GM23248 (cell line): ENCODE results near the gene SLC12A3. TPM values are rescaled to one million over a fixed set of nuclear protein-coding genes. Genes with fewer than 3 reads are reported as not detected.
A peak's percentile ranks its signal among the peaks of the same experiment; 100 is the strongest.

Experiments used
- DNase-seq: peaks from one replicate; pipeline ENCODE4 v3.0.0-alpha.2; 2015
- H2AFZ ChIP-seq: fragments of 200-600 bp; sonication (generic); 2 replicates; pipeline ENCODE4 v1.6.1; 2016; ENCODE audit warnings: antibody characterized with exemption
- H3F3A ChIP-seq: fragments of 200-600 bp; sonication (generic); 2 replicates; pipeline ENCODE4 v1.6.1; 2016; ENCODE audit warnings: mild to moderate bottlenecking, antibody characterized with exemption, mixed run types; ENCODE audit not compliant: insufficient read depth
- H3K27ac ChIP-seq: fragments of 200-600 bp; sonication (generic); 2 replicates; pipeline ENCODE4 v1.5.1; 2016; ENCODE audit warnings: mild to moderate bottlenecking
- H3K27me3 ChIP-seq: fragments of 200-600 bp; sonication (generic); replicated peaks from 2 replicates; pipeline ENCODE4 v1.6.1; 2016; ENCODE audit warnings: mild to moderate bottlenecking; ENCODE audit not compliant: insufficient read depth
- H3K36me3 ChIP-seq: fragments of 200-600 bp; sonication (generic); 2 replicates; pipeline ENCODE4 v1.6.1; 2016; ENCODE audit warnings: low read depth, mild to moderate bottlenecking
- H3K4me1 ChIP-seq: fragments of 200-600 bp; sonication (generic); 2 replicates; pipeline ENCODE4 v1.6.1; 2016; ENCODE audit warnings: mild to moderate bottlenecking; ENCODE audit not compliant: insufficient read depth
- H3K4me2 ChIP-seq: fragments of 200-600 bp; sonication (generic); one replicate; pipeline ENCODE4 v1.6.1; 2016; ENCODE audit warnings: mild to moderate bottlenecking; ENCODE audit not compliant: unreplicated experiment
- H3K4me3 ChIP-seq: fragments of 200-600 bp; sonication (generic); 2 replicates; pipeline ENCODE4 v1.5.1; 2016; ENCODE audit warnings: mild to moderate bottlenecking
- H3K79me2 ChIP-seq: fragments of 200-600 bp; sonication (generic); 2 replicates; pipeline ENCODE4 v1.6.1; 2016; ENCODE audit warnings: mild to moderate bottlenecking; ENCODE audit not compliant: insufficient read depth
- H3K9ac ChIP-seq: fragments of 200-600 bp; sonication (generic); 2 replicates; pipeline ENCODE4 v1.6.1; 2016; ENCODE audit warnings: mild to moderate bottlenecking
- H3K9me2 ChIP-seq: fragments of 200-600 bp; sonication (generic); 2 replicates; pipeline ENCODE4 v1.6.1; 2016; ENCODE audit warnings: mixed run types, mild to moderate bottlenecking, moderate library complexity; ENCODE audit not compliant: insufficient read depth
- H3K9me3 ChIP-seq: fragments of 200-600 bp; sonication (generic); one replicate; pipeline ENCODE4 v1.6.1; 2017; ENCODE audit warnings: low read depth
- H4K20me1 ChIP-seq: fragments of 200-600 bp; sonication (generic); 2 replicates; pipeline ENCODE4 v1.6.0; 2016; ENCODE audit not compliant: insufficient read depth
- EZH2 ChIP-seq: fragments of 200-600 bp; sonication (generic); IDR thresholded peaks from 2 replicates; pipeline ENCODE4 v1.6.1; 2018; ENCODE audit warnings: antibody characterized with exemption, mild to moderate bottlenecking; ENCODE audit not compliant: insufficient read depth, poor library complexity, severe bottlenecking
- EZH2phosphoT487 ChIP-seq: fragments of 200-600 bp; sonication (generic); IDR thresholded peaks from 2 replicates; pipeline ENCODE4 v1.6.1; 2018; ENCODE audit warnings: antibody characterized with exemption, moderate library complexity, mild to moderate bottlenecking, low read depth; ENCODE audit not compliant: insufficient read depth
- WGBS, 2 experiments: methylation state at CpG; one replicate each; pipeline ENCODE4 v1.1.6; 2015 to 2017; ENCODE audit warnings: low lambda C conversion rate in 2 of 2, low coverage in 1 of 2; ENCODE audit errors: missing lambda C conversion rate in 2 of 2; 5-methylcytosine and 5-hydroxymethylcytosine counted together
- in situ Hi-C: fragments of 300-500 bp; cut with MboI; formaldehyde crosslinking; loops from 2 replicates; pipeline ENCODE4 v1.15.0; 2020
- polyA plus RNA-seq: library from polyadenylated mRNA; unstranded; fragments of >200 nt; fragmentation: Nextera tagmentation; extraction: Ambion mirVana; gene quantifications from 2 replicates; pipeline ENCODE4 v1.2.1, GENCODE V29; 2016
- total RNA-seq: library from RNA; depleted of rRNA; stranded (reverse); fragments of >200 nt; shearing (Covaris generic); gene quantifications from 2 replicates; pipeline ENCODE4 v1.2.3, GENCODE V29; 2014

Gene SLC12A3
- total and polyA plus RNA-seq, 2 experiments from 2014 or later, result not detected

- H3K9ac ChIP-seq, result no peak overlapping the region
- no peaks in the 10 kb centered on the region for H4K20me1 ChIP-seq
- 100% methylated on average over 1 of the region's 1 CpG for WGBS, 2 experiments
- H3K4me1 ChIP-seq, result peaks cover 11% of the 10 kb centered on the region
- no peak overlapping the region for H3K4me3 ChIP-seq
- TF ChIP-seq EZH2 (no peak), EZH2phosphoT487 (no peak)
- in situ Hi-C loops, result no loop called here
- H3K27ac ChIP-seq, result no peak overlapping the region
- 0 out of 2 replicates have a peak, but pooled peaks cover 4% of the 10 kb centered on the region for H3F3A ChIP-seq
- no peak for DNase-seq
- H3K79me2 ChIP-seq, result no peaks in the 10 kb centered on the region
- H3K9me2 ChIP-seq, result no peaks in the 10 kb centered on the region
- no peak overlapping the region for H2AFZ ChIP-seq
- no peaks in the 10 kb centered on the region for H3K27me3 ChIP-seq
- H3K4me2 ChIP-seq, result no peak overlapping the region
- no peaks in the 10 kb centered on the region for H3K9me3 ChIP-seq
- H3K36me3 ChIP-seq, result peaks cover 8% of the 10 kb centered on the region; the same call in 1 of the 2 replicates
These were observed 36.4 kb upstream of the SLC12A3 start for GRCh38 chr16:56828647-56829046.

GRCh38 chr16:56830669-56831068 lies 34.3 kb upstream of the SLC12A3 start:
- Histone ChIP-seq H3F3A (0 out of 2 replicates have a peak, but pooled peaks cover 4% of the 10 kb centered on the region), H3K27ac (no peak overlapping the region), H2AFZ (no peak overlapping the region), H3K36me3 (peaks cover 21% of the 10 kb centered on the region), H3K79me2 (no peaks in the 10 kb centered on the region), H3K9ac (no peak overlapping the region), H3K4me1 (peaks cover 9% of the 10 kb centered on the region), H3K27me3 (no peaks in the 10 kb centered on the region), H3K9me2 (no peaks in the 10 kb centered on the region), H3K4me2 (no peak overlapping the region), H3K9me3 (no peaks in the 10 kb centered on the region), H3K4me3 (no peak overlapping the region), H4K20me1 (no peaks in the 10 kb centered on the region)
- no peak for TF ChIP-seq EZH2
- no peak for TF ChIP-seq EZH2phosphoT487
- DNase-seq, result peak; percentile 54
- in situ Hi-C loops, result no loop called here
- 56 to 66% methylated on average over 2 of the region's 2 CpGs for WGBS, 2 experiments

DNA sequence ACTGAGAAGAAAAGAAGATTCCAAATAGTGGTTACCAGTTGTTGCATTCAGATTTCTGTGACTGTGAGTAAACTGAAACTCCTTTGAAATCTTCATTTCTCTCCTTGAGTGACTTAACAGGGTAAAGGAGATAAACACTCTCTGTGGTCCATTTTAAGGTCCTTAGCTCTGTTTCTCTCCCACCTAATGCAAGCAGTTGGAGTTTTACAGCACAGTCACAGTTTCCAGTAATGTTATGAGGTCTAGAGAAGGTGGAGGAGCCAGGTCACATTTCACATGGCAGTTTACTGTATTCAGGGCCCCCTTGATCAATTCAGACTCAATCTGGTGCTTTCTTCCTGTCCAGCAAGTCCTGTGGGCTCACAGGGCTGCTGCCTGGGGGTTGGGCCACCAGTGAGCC lies 32.2 kb upstream of the SLC12A3 start:
- H3K4me1 ChIP-seq, result 0 out of 2 replicates have a peak, but pooled peaks cover 9% of the 10 kb centered on the region
- H2AFZ ChIP-seq, result no peak overlapping the region
- no peak overlapping the region for H3K27ac ChIP-seq
- H3K27me3 ChIP-seq, result no peaks in the 10 kb centered on the region
- peaks cover 21% of the 10 kb centered on the region for H3K36me3 ChIP-seq
- in situ Hi-C loops, result no loop called here
- no peaks in the 10 kb centered on the region for H3K9me2 ChIP-seq
- no peak overlapping the region for H3K9ac ChIP-seq
- H3K9me3 ChIP-seq, result no peaks in the 10 kb centered on the region
- H3K79me2 ChIP-seq, result no peaks in the 10 kb centered on the region
- no peak overlapping the region for H3K4me2 ChIP-seq
- DNase-seq, result no peak
- H3K4me3 ChIP-seq, result no peak overlapping the region
- H3F3A ChIP-seq, result no peaks in the 10 kb centered on the region
- TF ChIP-seq EZH2 (no peak), EZH2phosphoT487 (no peak)
- no peaks in the 10 kb centered on the region for H4K20me1 ChIP-seq

GRCh38 chr16:56833243-56833970 lies 31.6 kb upstream of the SLC12A3 start:
- WGBS, 2 experiments, result 98% methylated on average over 9 of the region's 9 CpGs
- no peak for DNase-seq
- Histone ChIP-seq H4K20me1 (no peaks in the 10 kb centered on the region), H3K4me3 (no peak overlapping the region), H3K36me3 (peaks cover 21% of the 10 kb centered on the region), H3K4me1 (0 out of 2 replicates have a peak, but pooled peaks cover 9% of the 10 kb centered on the region), H3K4me2 (no peak overlapping the region), H3K27me3 (no peaks in the 10 kb centered on the region), H2AFZ (no peak overlapping the region), H3K79me2 (no peaks in the 10 kb centered on the region), H3K9me2 (no peaks in the 10 kb centered on the region), H3F3A (no peaks in the 10 kb centered on the region), H3K9me3 (no peaks in the 10 kb centered on the region), H3K27ac (no peak overlapping the region), H3K9ac (no peak overlapping the region)
- TF ChIP-seq EZH2, result no peak
- TF ChIP-seq EZH2phosphoT487, result no peak
- in situ Hi-C loops, result no loop called here

GRCh38 chr16:56835320-56835719 lies 29.7 kb upstream of the SLC12A3 start:
- 100% methylated on average over 2 of the region's 2 CpGs for WGBS, 2 experiments

More at GRCh38 chr16:56835320-56835719, 29.7 kb upstream of the SLC12A3 start:
- Histone ChIP-seq H3K4me1 (0 out of 2 replicates have a peak, but pooled peaks cover 8% of the 10 kb centered on the region), H3K36me3 (peaks cover 21% of the 10 kb centered on the region), H3F3A (no peaks in the 10 kb centered on the region), H3K27ac (no peak overlapping the region), H3K9me2 (no peaks in the 10 kb centered on the region), H3K9me3 (no peaks in the 10 kb centered on the region), H2AFZ (no peak overlapping the region), H3K4me2 (no peak overlapping the region), H3K79me2 (no peaks in the 10 kb centered on the region), H3K4me3 (no peak overlapping the region), H3K9ac (no peak overlapping the region), H4K20me1 (no peaks in the 10 kb centered on the region), H3K27me3 (no peaks in the 10 kb centered on the region)
- in situ Hi-C loops, result no loop called here
- no peak for DNase-seq
- TF ChIP-seq EZH2, result no peak
- no peak for TF ChIP-seq EZH2phosphoT487
